Neutrophil (primary cell): Measurements from ENCODE around the gene SPECC1L.
A peak's percentile ranks its signal among the peaks of the same experiment; 100 is the strongest.

Experiments used
- H3K27ac ChIP-seq: fragments of 200-600 bp; sonication (generic); 2 replicates; pipeline ENCODE4 v1.5.1; 2016; ENCODE audit warnings: mild to moderate bottlenecking, moderate library complexity
- H3K27me3 ChIP-seq: fragments of 200-600 bp; sonication (generic); 2 replicates; pipeline ENCODE4 v1.6.0; 2016; ENCODE audit warnings: mild to moderate bottlenecking
- H3K36me3 ChIP-seq: fragments of 200-600 bp; sonication (generic); 2 replicates; pipeline ENCODE4 v1.5.1; 2017
- H3K4me1 ChIP-seq, 2 experiments: fragments of 200-600 bp in 1 of 2; sonication (generic) in 1 of 2; 1 replicate in 1 of 2; 2 replicates in 1 of 2; pipeline versions ENCODE4 v1.5.1 to v1.6.1; 2013 to 2016; ENCODE audit warnings: low read depth in 1 of 2, low read length in 1 of 2, mild to moderate bottlenecking in 1 of 2, moderate library complexity in 1 of 2; ENCODE audit not compliant: control insufficient read depth in 1 of 2, insufficient read depth in 1 of 2
- H3K4me3 ChIP-seq, 2 experiments: fragments of 200-600 bp in 1 of 2; sonication (generic) in 1 of 2; 1 replicate in 1 of 2; 2 replicates in 1 of 2; pipeline ENCODE4 v1.5.1; 2013 to 2016; ENCODE audit warnings: low read depth in 1 of 2, low read length in 1 of 2, mild to moderate bottlenecking in 1 of 2, moderate library complexity in 1 of 2
- H3K9me3 ChIP-seq: fragments of 200-600 bp; sonication (generic); 2 replicates; pipeline ENCODE4 v1.5.1; 2016
- CTCF ChIP-seq: fragments of 200-600 bp; sonication (generic); IDR thresholded peaks from 2 replicates; pipeline ENCODE4 v1.5.1; 2016; ENCODE audit warnings: antibody characterized with exemption

Gene SPECC1L

GRCh38 chr22:24446260-24446611 is 175.6 kb downstream of the SPECC1L start:
- TF ChIP-seq CTCF, result no peak
- Histone ChIP-seq H3K4me3 (no peak overlapping the region), H3K27ac (peak overlapping the region; percentile 37), H3K27me3 (no peaks in the 10 kb centered on the region), H3K4me1 (peaks cover 58 to 82% of the 10 kb centered on the region in 2 experiments), H3K36me3 (peaks cover 50% of the 10 kb centered on the region), H3K9me3 (no peaks in the 10 kb centered on the region)

GRCh38 chr22:24450610-24451009 is 180.0 kb downstream of the SPECC1L start:
- Histone ChIP-seq H3K9me3 (no peaks in the 10 kb centered on the region), H3K4me3 (no peak overlapping the region), H3K36me3 (peaks cover 15% of the 10 kb centered on the region), H3K4me1 (peaks cover 25 to 38% of the 10 kb centered on the region in 2 experiments), H3K27ac (peak overlapping the region; percentile 60), H3K27me3 (no peaks in the 10 kb centered on the region)
- no peak for TF ChIP-seq CTCF

GRCh38 chr22:24451162-24451561 is 180.5 kb downstream of the SPECC1L start:
- H3K4me3 ChIP-seq, result no peak overlapping the region
- no peak for TF ChIP-seq CTCF
- no peaks in the 10 kb centered on the region for H3K9me3 ChIP-seq
- H3K4me1 ChIP-seq, result peaks cover 25 to 34% of the 10 kb centered on the region in 2 experiments
- H3K27me3 ChIP-seq, result no peaks in the 10 kb centered on the region
- H3K27ac ChIP-seq, result no peak overlapping the region
- peaks cover 9% of the 10 kb centered on the region for H3K36me3 ChIP-seq

- Histone ChIP-seq H3K9me3 (no peaks in the 10 kb centered on the region), H3K4me3 (no peak overlapping the region)
- no peak for TF ChIP-seq CTCF
These were observed 183.2 kb downstream of the SPECC1L start for GRCh38 chr22:24453853-24454252.

GRCh38 chr22:24455039-24455438 is 184.4 kb downstream of the SPECC1L start:
- no peak for TF ChIP-seq CTCF
- peak overlapping the region; percentile 44 for H3K27ac ChIP-seq
- no peaks in the 10 kb centered on the region for H3K27me3 ChIP-seq
- H3K36me3 ChIP-seq, result peaks cover 5% of the 10 kb centered on the region
- no peaks in the 10 kb centered on the region for H3K9me3 ChIP-seq
- peaks cover 6 to 11% of the 10 kb centered on the region in 2 experiments for H3K4me1 ChIP-seq
- no peak overlapping the region for H3K4me3 ChIP-seq

More at GRCh38 chr22:24453853-24454252, 183.2 kb downstream of the SPECC1L start:
- Histone ChIP-seq H3K4me1 (peaks cover 18 to 21% of the 10 kb centered on the region in 2 experiments), H3K27ac (no peak overlapping the region), H3K36me3 (peaks cover 5% of the 10 kb centered on the region), H3K27me3 (no peaks in the 10 kb centered on the region)
